GM23338 (cell line): ENCODE measurements around the gene KCTD18. TPM values are rescaled to one million over a fixed set of nuclear protein-coding genes. Genes with fewer than 3 reads are reported as not detected.

ENCODE experiments used
- ATAC-seq: fragments of 200-7000 bp; cut with Tn5 transposase; 3 replicates; pipeline ENCODE4 v1.9.1; 2020
- DNase-seq: peaks from one replicate; pipeline ENCODE4 v3.0.0-alpha.2; 2015; ENCODE audit warnings: low spot score
- H2AFZ ChIP-seq: fragments of 200-600 bp; sonication (generic); 2 replicates; pipeline ENCODE4 v1.8.0; 2016; ENCODE audit warnings: antibody characterized with exemption, mild to moderate bottlenecking, moderate library complexity
- H3F3A ChIP-seq: fragments of 200-600 bp; sonication (generic); replicated peaks from 2 replicates; pipeline ENCODE4 v1.8.0; 2017; ENCODE audit warnings: antibody characterized with exemption, mixed run types, low read depth
- H3K27ac ChIP-seq: fragments of 200-600 bp; sonication (generic); 2 replicates; pipeline ENCODE4 v1.6.1; 2016; ENCODE audit warnings: low read depth
- H3K27me3 ChIP-seq: fragments of 200-600 bp; sonication (generic); 2 replicates; pipeline ENCODE4 v1.8.0; 2016; ENCODE audit warnings: mild to moderate bottlenecking, mixed run types, moderate library complexity; ENCODE audit not compliant: insufficient read depth
- H3K36me3 ChIP-seq: fragments of 200-600 bp; sonication (generic); 2 replicates; pipeline ENCODE4 v1.8.0; 2016; ENCODE audit warnings: mild to moderate bottlenecking; ENCODE audit not compliant: insufficient read depth
- H3K4me1 ChIP-seq: fragments of 200-600 bp; sonication (generic); 2 replicates; pipeline ENCODE4 v1.8.0; 2016; ENCODE audit warnings: mild to moderate bottlenecking, moderate library complexity; ENCODE audit not compliant: insufficient read depth
- H3K4me2 ChIP-seq: fragments of 200-600 bp; sonication (generic); 2 replicates; pipeline ENCODE4 v1.7.1; 2017; ENCODE audit warnings: mixed run types
- H3K4me3 ChIP-seq: fragments of 200-600 bp; sonication (generic); 2 replicates; pipeline ENCODE4 v1.6.1; 2016; ENCODE audit warnings: mixed run types
- H3K79me2 ChIP-seq: fragments of 200-600 bp; sonication (generic); replicated peaks from 2 replicates; pipeline ENCODE4 v1.8.0; 2017; ENCODE audit warnings: mild to moderate bottlenecking; ENCODE audit not compliant: insufficient read depth
- H3K9me2 ChIP-seq: fragments of 200-600 bp; sonication (generic); 2 replicates; pipeline ENCODE4 v1.8.0; 2017; ENCODE audit not compliant: insufficient read depth
- H4K20me1 ChIP-seq: fragments of 200-600 bp; sonication (generic); replicated peaks from 2 replicates; pipeline ENCODE4 v1.8.0; 2017; ENCODE audit warnings: mild to moderate bottlenecking; ENCODE audit not compliant: insufficient read depth
- H3K27ac Mint-ChIP-seq: 2 replicates; pipeline ENCODE4 v1.8.0; 2020; ENCODE audit warnings: inconsistent platforms, mild to moderate bottlenecking, moderate library complexity, mixed read lengths
- H3K27me3 Mint-ChIP-seq: 3 replicates; pipeline ENCODE4 v1.8.0; 2022; ENCODE audit warnings: low read depth, mild to moderate bottlenecking, moderate library complexity, mixed read lengths, inconsistent platforms; ENCODE audit not compliant: insufficient read depth, poor library complexity
- H3K36me3 Mint-ChIP-seq: 3 replicates; pipeline ENCODE4 v1.8.0; 2021; ENCODE audit warnings: low read depth, mild to moderate bottlenecking, inconsistent platforms, moderate library complexity, mixed read lengths
- H3K4me1 Mint-ChIP-seq: 3 replicates; pipeline ENCODE4 v1.8.0; 2020; ENCODE audit warnings: mild to moderate bottlenecking, inconsistent platforms, mixed read lengths
- H3K4me3 Mint-ChIP-seq: 3 replicates; pipeline ENCODE4 v1.8.0; 2021; ENCODE audit warnings: moderate library complexity, mild to moderate bottlenecking, inconsistent platforms, mixed read lengths
- H3K9me3 Mint-ChIP-seq: 3 replicates; pipeline ENCODE4 v1.8.0; 2020; ENCODE audit warnings: moderate library complexity, mild to moderate bottlenecking, inconsistent platforms, mixed read lengths
- CREB1 ChIP-seq: fragments of 250-450 bp; sonication (Bioruptor Pico); IDR thresholded peaks from 2 replicates; pipeline ENCODE4 v1.5.0; 2020; ENCODE audit warnings: low read depth, mild to moderate bottlenecking, moderate library complexity
- CTCF ChIP-seq, 2 experiments: fragments of 200-600 bp in 1 of 2; sonication (generic) in 1 of 2; conservative IDR thresholded peaks; 2 replicates each; pipeline versions ENCODE4 v1.5.1 to v1.6.1; 2016 to 2017; ENCODE audit warnings: antibody characterized with exemption in 2 of 2, low read depth in 2 of 2, mild to moderate bottlenecking in 2 of 2, moderate library complexity in 1 of 2
- ETS1 ChIP-seq: IDR thresholded peaks from 2 replicates; pipeline ENCODE4 v1.6.1; 2016; ENCODE audit warnings: antibody characterized with exemption
- EZH2 ChIP-seq: fragments of 200-600 bp; sonication (generic); IDR thresholded peaks from one replicate; pipeline ENCODE4 v1.8.0; 2017; ENCODE audit warnings: antibody characterized with exemption, mild to moderate bottlenecking, low read depth; ENCODE audit not compliant: unreplicated experiment
- EZH2phosphoT487 ChIP-seq: fragments of 200-600 bp; sonication (generic); IDR thresholded peaks from one replicate; pipeline ENCODE4 v1.8.1; 2018; ENCODE audit warnings: antibody characterized with exemption; ENCODE audit not compliant: unreplicated experiment
- JUNB ChIP-seq: IDR thresholded peaks from one replicate; pipeline ENCODE4 v1.6.1; 2016; ENCODE audit warnings: antibody characterized with exemption; ENCODE audit not compliant: unreplicated experiment
- NANOG ChIP-seq: IDR thresholded peaks from 2 replicates; pipeline ENCODE4 v1.6.1; 2016; ENCODE audit warnings: antibody characterized with exemption, borderline replicate concordance
- POLR2AphosphoS5 ChIP-seq: IDR thresholded peaks from 2 replicates; pipeline ENCODE4 v1.6.1; 2016; ENCODE audit warnings: antibody characterized with exemption, low read depth
- REST ChIP-seq: IDR thresholded peaks from one replicate; pipeline ENCODE4 v1.6.1; 2018; ENCODE audit warnings: antibody characterized with exemption; ENCODE audit not compliant: unreplicated experiment
- STAT1 ChIP-seq: IDR thresholded peaks from one replicate; pipeline ENCODE4 v1.6.1; 2016; ENCODE audit warnings: antibody characterized with exemption; ENCODE audit not compliant: unreplicated experiment
- ZNF114 ChIP-seq: fragments of 250-450 bp; sonication (Bioruptor Pico); IDR thresholded peaks from 2 replicates; pipeline ENCODE4 v1.5.0; 2020; ENCODE audit warnings: mild to moderate bottlenecking, moderate library complexity
- ZNF331 ChIP-seq: fragments of 250-450 bp; sonication (Bioruptor Pico); IDR thresholded peaks from 2 replicates; pipeline ENCODE4 v1.5.0; 2020; ENCODE audit warnings: low read depth, mild to moderate bottlenecking, moderate library complexity
- polyA plus RNA-seq: library from polyadenylated mRNA; unstranded; fragments of >200 nt; fragmentation: Nextera tagmentation; extraction: Ambion mirVana; gene quantifications from 2 replicates; pipeline ENCODE4 v1.2.1, GENCODE V29; 2016
- total RNA-seq: library from RNA; depleted of rRNA; stranded (reverse); fragments of >200 nt; shearing (Covaris generic); gene quantifications from 2 replicates; pipeline ENCODE4 v1.2.3, GENCODE V29; 2014
- TF ChIP-seq, protein P1 (sequence below): fragments of 250-450 bp; sonication (Bioruptor Pico); IDR thresholded peaks from 2 replicates; pipeline ENCODE4 v1.5.0; 2020; ENCODE audit warnings: mild to moderate bottlenecking, moderate library complexity

The KCTD18 gene
- total and polyA plus RNA-seq, 2 experiments from 2014 or later = 3.3 to 4.7 TPM

DNA sequence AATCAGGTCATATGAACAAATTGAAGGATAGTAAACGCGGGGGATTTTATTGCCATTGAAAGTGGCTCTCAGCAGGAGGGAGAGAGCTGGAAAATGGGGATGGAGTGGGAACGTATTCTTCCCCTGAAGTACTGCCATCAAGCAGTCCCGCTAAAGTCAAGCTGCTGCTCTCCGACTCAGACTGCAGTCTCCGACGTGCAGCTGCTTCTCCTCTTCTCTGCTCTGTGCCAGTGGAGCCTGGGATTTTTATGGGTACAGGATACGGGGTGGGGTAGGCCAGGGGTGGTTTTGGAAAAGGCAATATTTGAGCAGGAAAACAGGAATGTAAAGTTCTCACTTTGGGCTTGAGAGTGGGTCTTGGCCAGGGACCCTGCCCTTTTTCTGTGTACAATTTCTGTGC, 33.0 kb downstream of the KCTD18 start:
- Histone ChIP-seq H4K20me1 (no peaks in the 10 kb centered on the region), H3K4me2 (no peak overlapping the region), H3K36me3 (peaks cover 49% of the 10 kb centered on the region), H3K27me3 (no peaks in the 10 kb centered on the region), H3K79me2 (no peaks in the 10 kb centered on the region), H3K27ac (peak overlapping the region; percentile 52; the same call in 1 of the 2 replicates), H3K4me1 (peaks cover 14% of the 10 kb centered on the region), H3K4me3 (no peak overlapping the region), H3K9me2 (no peaks in the 10 kb centered on the region), H3F3A (no peaks in the 10 kb centered on the region), H2AFZ (no peak overlapping the region)
- ATAC-seq = no peak
- no peak for DNase-seq
- H3K36me3 Mint-ChIP-seq = peaks cover 82% of the 10 kb centered on the region
- no peaks in the 10 kb centered on the region for H3K9me3 Mint-ChIP-seq
- TF ChIP-seq ETS1 = no peak
- TF ChIP-seq STAT1 = no peak
- no peak for TF ChIP-seq JUNB
- TF ChIP-seq REST = no peak
- no peak for TF ChIP-seq NANOG
- no peak for TF ChIP-seq CREB1 (CRISPR knock-in tag)
- TF ChIP-seq, protein P1, sequence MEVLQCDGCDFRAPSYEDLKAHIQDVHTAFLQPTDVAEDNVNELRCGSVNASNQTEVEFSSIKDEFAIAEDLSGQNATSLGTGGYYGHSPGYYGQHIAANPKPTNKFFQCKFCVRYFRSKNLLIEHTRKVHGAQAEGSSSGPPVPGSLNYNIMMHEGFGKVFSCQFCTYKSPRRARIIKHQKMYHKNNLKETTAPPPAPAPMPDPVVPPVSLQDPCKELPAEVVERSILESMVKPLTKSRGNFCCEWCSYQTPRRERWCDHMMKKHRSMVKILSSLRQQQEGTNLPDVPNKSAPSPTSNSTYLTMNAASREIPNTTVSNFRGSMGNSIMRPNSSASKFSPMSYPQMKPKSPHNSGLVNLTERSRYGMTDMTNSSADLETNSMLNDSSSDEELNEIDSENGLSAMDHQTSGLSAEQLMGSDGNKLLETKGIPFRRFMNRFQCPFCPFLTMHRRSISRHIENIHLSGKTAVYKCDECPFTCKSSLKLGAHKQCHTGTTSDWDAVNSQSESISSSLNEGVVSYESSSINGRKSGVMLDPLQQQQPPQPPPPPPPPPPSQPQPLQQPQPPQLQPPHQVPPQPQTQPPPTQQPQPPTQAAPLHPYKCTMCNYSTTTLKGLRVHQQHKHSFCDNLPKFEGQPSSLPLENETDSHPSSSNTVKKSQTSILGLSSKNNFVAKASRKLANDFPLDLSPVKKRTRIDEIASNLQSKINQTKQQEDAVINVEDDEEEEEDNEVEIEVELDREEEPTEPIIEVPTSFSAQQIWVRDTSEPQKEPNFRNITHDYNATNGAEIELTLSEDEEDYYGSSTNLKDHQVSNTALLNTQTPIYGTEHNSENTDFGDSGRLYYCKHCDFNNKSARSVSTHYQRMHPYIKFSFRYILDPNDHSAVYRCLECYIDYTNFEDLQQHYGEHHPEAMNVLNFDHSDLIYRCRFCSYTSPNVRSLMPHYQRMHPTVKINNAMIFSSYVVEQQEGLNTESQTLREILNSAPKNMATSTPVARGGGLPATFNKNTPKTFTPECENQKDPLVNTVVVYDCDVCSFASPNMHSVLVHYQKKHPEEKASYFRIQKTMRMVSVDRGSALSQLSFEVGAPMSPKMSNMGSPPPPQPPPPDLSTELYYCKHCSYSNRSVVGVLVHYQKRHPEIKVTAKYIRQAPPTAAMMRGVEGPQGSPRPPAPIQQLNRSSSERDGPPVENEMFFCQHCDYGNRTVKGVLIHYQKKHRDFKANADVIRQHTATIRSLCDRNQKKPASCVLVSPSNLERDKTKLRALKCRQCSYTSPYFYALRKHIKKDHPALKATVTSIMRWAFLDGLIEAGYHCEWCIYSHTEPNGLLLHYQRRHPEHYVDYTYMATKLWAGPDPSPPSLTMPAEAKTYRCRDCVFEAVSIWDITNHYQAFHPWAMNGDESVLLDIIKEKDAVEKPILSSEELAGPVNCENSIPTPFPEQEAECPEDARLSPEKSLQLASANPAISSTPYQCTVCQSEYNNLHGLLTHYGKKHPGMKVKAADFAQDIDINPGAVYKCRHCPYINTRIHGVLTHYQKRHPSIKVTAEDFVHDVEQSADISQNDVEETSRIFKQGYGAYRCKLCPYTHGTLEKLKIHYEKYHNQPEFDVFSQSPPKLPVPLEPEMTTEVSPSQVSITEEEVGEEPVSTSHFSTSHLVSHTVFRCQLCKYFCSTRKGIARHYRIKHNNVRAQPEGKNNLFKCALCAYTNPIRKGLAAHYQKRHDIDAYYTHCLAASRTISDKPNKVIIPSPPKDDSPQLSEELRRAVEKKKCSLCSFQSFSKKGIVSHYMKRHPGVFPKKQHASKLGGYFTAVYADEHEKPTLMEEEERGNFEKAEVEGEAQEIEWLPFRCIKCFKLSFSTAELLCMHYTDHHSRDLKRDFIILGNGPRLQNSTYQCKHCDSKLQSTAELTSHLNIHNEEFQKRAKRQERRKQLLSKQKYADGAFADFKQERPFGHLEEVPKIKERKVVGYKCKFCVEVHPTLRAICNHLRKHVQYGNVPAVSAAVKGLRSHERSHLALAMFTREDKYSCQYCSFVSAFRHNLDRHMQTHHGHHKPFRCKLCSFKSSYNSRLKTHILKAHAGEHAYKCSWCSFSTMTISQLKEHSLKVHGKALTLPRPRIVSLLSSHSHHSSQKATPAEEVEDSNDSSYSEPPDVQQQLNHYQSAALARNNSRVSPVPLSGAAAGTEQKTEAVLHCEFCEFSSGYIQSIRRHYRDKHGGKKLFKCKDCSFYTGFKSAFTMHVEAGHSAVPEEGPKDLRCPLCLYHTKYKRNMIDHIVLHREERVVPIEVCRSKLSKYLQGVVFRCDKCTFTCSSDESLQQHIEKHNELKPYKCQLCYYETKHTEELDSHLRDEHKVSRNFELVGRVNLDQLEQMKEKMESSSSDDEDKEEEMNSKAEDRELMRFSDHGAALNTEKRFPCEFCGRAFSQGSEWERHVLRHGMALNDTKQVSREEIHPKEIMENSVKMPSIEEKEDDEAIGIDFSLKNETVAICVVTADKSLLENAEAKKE (CRISPR knock-in tag) = no peak
- no peak for TF ChIP-seq CTCF (conservative IDR thresholded peaks at IDR 0.05; ENCODE audit: low read depth in 2 of 2)
- no peak for TF ChIP-seq POLR2AphosphoS5
- no peak for TF ChIP-seq EZH2
- no peak for TF ChIP-seq ZNF331 (CRISPR knock-in tag)
- no peak for TF ChIP-seq EZH2phosphoT487
- TF ChIP-seq ZNF114 (CRISPR knock-in tag) = no peak
- H3K27ac Mint-ChIP-seq = peak overlapping the region; percentile 2
- peaks cover 5% of the 10 kb centered on the region for H3K27me3 Mint-ChIP-seq
- no peak overlapping the region for H3K4me3 Mint-ChIP-seq
- peaks cover 30% of the 10 kb centered on the region for H3K4me1 Mint-ChIP-seq
